Measurements from ENCODE around the gene MAP6D1. TPM values are rescaled to one million over a fixed set of nuclear protein-coding genes. Genes with fewer than 3 reads are reported as not detected.

Gene MAP6D1
- total RNA-seq, 1 donor from 2014 or later = 4.4 TPM

GRCh38 chr3:183775781-183776180 is 49.6 kb downstream of the MAP6D1 start:
- peaks cover 55% of the 10 kb centered on the region for H3K36me3 Mint-ChIP-seq
- H3K27ac Mint-ChIP-seq = no peak overlapping the region
- H3K4me3 Mint-ChIP-seq = no peak overlapping the region
- no peak for TF ChIP-seq CTCF (IDR thresholded peaks at IDR 0.05; ENCODE audit: unreplicated experiment)
- H3K27me3 Mint-ChIP-seq (ENCODE audit: low read depth) = no peaks in the 10 kb centered on the region
- peaks cover 3% of the 10 kb centered on the region for H3K9me3 Mint-ChIP-seq
- peaks cover 3% of the 10 kb centered on the region for H3K4me1 Mint-ChIP-seq
- no peak for DNase-seq (ENCODE audit: low spot score in 2 of 2, unreplicated experiment in 2 of 2)

- no peak for TF ChIP-seq CTCF (IDR thresholded peaks at IDR 0.05; ENCODE audit: unreplicated experiment)
- Mint-ChIP-seq H3K27ac (no peak overlapping the region), H3K9me3 (peaks cover 3% of the 10 kb centered on the region), H3K27me3 (ENCODE audit: low read depth) (no peaks in the 10 kb centered on the region), H3K4me3 (no peak overlapping the region), H3K36me3 (peaks cover 51% of the 10 kb centered on the region), H3K4me1 (peaks cover 3% of the 10 kb centered on the region)
- DNase-seq (ENCODE audit: low spot score in 2 of 2, unreplicated experiment in 2 of 2) = no peak
Measured at GRCh38 chr3:183774631-183775030, 50.7 kb downstream of the MAP6D1 start.

GRCh38 chr3:183769453-183769852 is 55.9 kb downstream of the MAP6D1 start:
- DNase-seq (ENCODE audit: low spot score in 2 of 2, unreplicated experiment in 2 of 2) = no peak
- Mint-ChIP-seq H3K4me1 (peaks cover 13% of the 10 kb centered on the region), H3K4me3 (no peak overlapping the region), H3K36me3 (peaks cover 32% of the 10 kb centered on the region), H3K27me3 (ENCODE audit: low read depth) (no peaks in the 10 kb centered on the region), H3K9me3 (peaks cover 3% of the 10 kb centered on the region), H3K27ac (no peak overlapping the region)
- no peak for TF ChIP-seq CTCF (IDR thresholded peaks at IDR 0.05; ENCODE audit: unreplicated experiment)

- Mint-ChIP-seq H3K27ac (no peak overlapping the region), H3K36me3 (peaks cover 21% of the 10 kb centered on the region), H3K9me3 (no peaks in the 10 kb centered on the region), H3K27me3 (ENCODE audit: low read depth) (no peaks in the 10 kb centered on the region), H3K4me1 (peaks cover 13% of the 10 kb centered on the region), H3K4me3 (no peak overlapping the region)
- TF ChIP-seq CTCF (IDR thresholded peaks at IDR 0.05; ENCODE audit: unreplicated experiment) = no peak
- no peak for DNase-seq (ENCODE audit: low spot score in 2 of 2, unreplicated experiment in 2 of 2)
Measured at GRCh38 chr3:183768114-183768513, 57.3 kb downstream of the MAP6D1 start.

GRCh38 chr3:183766745-183767606 is 58.4 kb downstream of the MAP6D1 start:
- Mint-ChIP-seq H3K4me3 (no peak overlapping the region), H3K4me1 (peaks cover 13% of the 10 kb centered on the region), H3K36me3 (peaks cover 19% of the 10 kb centered on the region), H3K9me3 (no peaks in the 10 kb centered on the region), H3K27ac (no peak overlapping the region), H3K27me3 (ENCODE audit: low read depth) (no peaks in the 10 kb centered on the region)
- peak; percentile 59 for TF ChIP-seq CTCF (IDR thresholded peaks at IDR 0.05; ENCODE audit: unreplicated experiment)
- DNase-seq (ENCODE audit: low spot score in 2 of 2, unreplicated experiment in 2 of 2) = peak in 1 of 2 experiments; percentile 70

Data from mesothelial cell of epicardium (in vitro differentiated cells).